ENCODE data around the gene CNOT4. TPM values are rescaled to one million over a fixed set of nuclear protein-coding genes. Genes with fewer than 3 reads are reported as not detected.

The CNOT4 gene
- total and polyA plus RNA-seq, 2 of the 13 experiments (the other 11 are each of a cell fraction or from before 2014, with no cell fraction given) = 7.4 to 8.4 TPM

- 98% methylated on average over 2 of the region's 2 CpGs for WGBS (ENCODE audit: low lambda C conversion rate)
- ATAC-seq (no peak), DNase-seq (ENCODE audit: low spot score) (no peak), FAIRE-seq (no peak)
- Histone ChIP-seq H3K9me3 (ENCODE audit: low read length) (no peaks in the 10 kb centered on the region), H4K20me1 (ENCODE audit: insufficient read depth, low read length) (peaks cover 2% of the 10 kb centered on the region; the same call in 1 of the 2 replicates), H2AFZ (ENCODE audit: low read length) (no peak overlapping the region), H3K4me1 (ENCODE audit: insufficient read depth, low read length) (0 out of 2 replicates have a peak, but pooled peaks cover 10% of the 10 kb centered on the region), H3K36me3 (replicated peaks in 1 of 2; ENCODE audit: control insufficient read depth in 1 of 2, insufficient read depth in 2 of 2, low read length in 2 of 2) (0 out of 5 replicates have a peak, but pooled peaks cover 0 to 3% of the 10 kb centered on the region in 2 experiments), H3K27me3 (ENCODE audit: control insufficient read depth in 1 of 2, insufficient read depth in 2 of 2, low read length in 2 of 2) (no peaks in the 10 kb centered on the region; a peak in 1 of 5 replicates), H3K4me2 (ENCODE audit: low read depth, low read length) (no peak overlapping the region), H3K27ac (ENCODE audit: extremely low read length, insufficient read depth, low read length) (no peak overlapping the region), H3K4me3 (replicated peaks in 1 of 3; ENCODE audit: insufficient read depth in 1 of 3, low read depth in 2 of 3, low read length in 3 of 3) (no peak overlapping the region), H3K9ac (ENCODE audit: insufficient read depth, low read depth, low read length) (no peak overlapping the region), H3K79me2 (ENCODE audit: insufficient read depth, low read length) (peaks cover 89% of the 10 kb centered on the region)
- POLR2A ChIA-PET = no interaction called here
- TF ChIP-seq POLR2AphosphoS5 (IDR thresholded peaks at IDR 0.05; ENCODE audit: low read depth, low read length) (no peak), KAT7 (CRISPR knock-in tag; IDR thresholded peaks at IDR 0.05; ENCODE audit: borderline replicate concordance) (no peak), PTBP1 (IDR thresholded peaks at IDR 0.05; ENCODE audit: low read depth, low read length, poor library complexity, severe bottlenecking) (no peak), SOX13 (IDR thresholded peaks at IDR 0.05) (no peak), SOX13 (CRISPR knock-in tag; conservative IDR thresholded peaks at IDR 0.05 in 1 of 2, IDR thresholded peaks at IDR 0.05 in 1 of 2) (no peak), RERE (CRISPR knock-in tag; IDR thresholded peaks at IDR 0.05; ENCODE audit: low read depth) (no peak), PPARG (CRISPR knock-in tag; conservative IDR thresholded peaks at IDR 0.05) (no peak), ZKSCAN1 (IDR thresholded peaks at IDR 0.05; ENCODE audit: low read length) (no peak)
- BruUV-seq (replicated peaks) = no TSS peak
- CTCF ChIA-PET (ENCODE audit: low intra/inter-chr PET ratio, low total read pairs) = no interaction called here
- in situ Hi-C loops (cut with HindIII; ENCODE audit: extremely low pct_ligation_motif_present, low pct_unique_long_range_greater_than_20kb) = no loop called here
- intact Hi-C loops (cut with micrococcal nuclease; ENCODE audit: unreplicated experiment) = loop anchor here (10.0 kb wide), 1 partner anchor 1517 kb away; no protein-coding TSS in a partner anchor
Measured at GRCh38 chr7:135501402-135501801, 8.5 kb downstream of the CNOT4 start.

All from HepG2 (cell line).